ENCODE measurements around the gene MYLK2.
"Not testable (repeated sequence)": the region's sequence is repeated elsewhere in the genome, so short reads cannot be mapped to it uniquely, and the experiment has no call there.

The MYLK2 gene

GRCh38 chr20:31819083-31819784 lies at the start of gene MYLK2:
Gene MYLK2, plus strand, starts transcription at chr20:31819356. Its CDS starts 225 bp downstream, at chr20:31819581.
- no peak for DNase-seq

GRCh38 chr20:31769681-31770080 lies 49.5 kb upstream of the MYLK2 start:
- no peak for DNase-seq

DNA sequence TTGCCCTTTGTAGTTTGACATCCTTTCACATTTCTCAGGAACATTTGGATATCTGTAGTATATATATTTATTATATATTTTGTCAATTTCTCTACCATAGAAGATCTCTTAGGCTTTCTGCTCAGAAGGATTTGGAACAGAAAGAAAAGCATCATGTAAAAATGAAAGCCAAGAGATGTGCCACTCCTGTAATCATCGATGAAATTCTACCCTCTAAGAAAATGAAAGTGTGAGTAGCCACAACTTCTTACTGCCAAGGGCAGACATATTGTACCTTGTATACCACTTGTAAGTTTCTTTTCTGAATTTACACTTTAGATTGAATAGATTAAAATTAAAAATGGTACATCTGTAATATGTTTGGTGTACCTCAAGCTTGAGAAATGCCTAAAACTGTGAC lies 48.9 kb upstream of the MYLK2 start:
- no peak for DNase-seq

DNA sequence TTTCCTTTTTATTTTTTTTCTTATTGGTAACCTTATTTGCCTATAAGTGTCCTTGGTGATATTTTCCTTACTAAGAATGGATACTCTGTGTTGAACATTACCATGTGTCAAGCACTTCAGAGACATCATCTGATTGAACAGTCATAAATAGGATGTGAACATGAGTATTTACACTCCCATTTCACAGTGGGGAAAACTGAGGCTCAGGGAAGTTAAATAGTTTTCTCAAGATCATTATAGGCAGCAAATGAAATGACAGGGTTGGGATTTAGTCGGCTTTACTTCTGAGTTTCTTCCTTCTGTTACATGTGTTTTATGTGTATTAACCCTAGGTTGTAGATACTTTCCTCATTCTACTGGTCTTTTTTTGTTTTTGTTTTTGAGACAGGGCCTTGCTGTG lies 44.7 kb upstream of the MYLK2 start:
- no peak for DNase-seq

- DNase-seq, result no peak
Measured at GRCh38 chr20:31780839-31781238, 38.3 kb upstream of the MYLK2 start.

DNA sequence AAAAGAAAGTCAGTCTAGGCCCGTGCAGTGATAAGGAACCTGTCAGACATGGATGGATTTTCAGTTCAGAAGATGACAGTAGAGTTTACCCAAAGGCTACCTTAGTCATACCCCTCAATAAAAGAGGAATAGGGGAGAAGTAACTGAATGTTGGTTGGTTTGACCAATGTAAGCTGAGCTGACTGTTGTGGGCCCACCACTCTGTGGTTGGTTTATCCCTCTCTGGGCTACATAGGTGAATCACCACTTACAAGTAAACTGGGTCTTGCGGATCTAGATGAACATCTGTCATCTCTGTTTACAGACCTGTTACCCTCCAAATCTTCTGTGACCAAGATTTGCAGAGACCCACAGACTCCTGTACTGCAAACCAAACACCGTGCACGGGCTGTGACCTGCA lies 37.2 kb upstream of the MYLK2 start:
- no peak for DNase-seq

GRCh38 chr20:31784354-31785044 lies 34.7 kb upstream of the MYLK2 start:
- DNase-seq, result no peak

DNA sequence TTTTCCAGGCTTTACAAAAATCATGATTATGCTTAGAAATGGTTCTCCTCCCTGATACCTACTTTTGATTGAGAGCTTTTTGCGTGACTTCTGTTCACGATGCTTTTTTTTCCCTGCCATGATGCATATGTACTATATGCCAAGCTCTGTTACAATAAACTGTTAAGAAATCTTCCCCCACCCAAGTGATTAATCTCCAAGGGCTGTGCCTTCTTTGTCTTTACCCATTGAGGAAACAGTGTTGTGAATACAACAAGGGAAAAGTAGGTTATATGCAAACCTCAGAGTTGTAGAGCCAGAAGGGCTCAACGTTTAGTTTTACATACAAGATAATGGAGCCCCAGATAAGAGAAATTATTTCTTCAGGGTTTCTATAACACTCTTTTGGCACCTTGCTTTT lies 34.1 kb upstream of the MYLK2 start:
- DNase-seq, result no peak

GRCh38 chr20:31788578-31788977 lies 30.6 kb upstream of the MYLK2 start:
- no peak for DNase-seq

DNA sequence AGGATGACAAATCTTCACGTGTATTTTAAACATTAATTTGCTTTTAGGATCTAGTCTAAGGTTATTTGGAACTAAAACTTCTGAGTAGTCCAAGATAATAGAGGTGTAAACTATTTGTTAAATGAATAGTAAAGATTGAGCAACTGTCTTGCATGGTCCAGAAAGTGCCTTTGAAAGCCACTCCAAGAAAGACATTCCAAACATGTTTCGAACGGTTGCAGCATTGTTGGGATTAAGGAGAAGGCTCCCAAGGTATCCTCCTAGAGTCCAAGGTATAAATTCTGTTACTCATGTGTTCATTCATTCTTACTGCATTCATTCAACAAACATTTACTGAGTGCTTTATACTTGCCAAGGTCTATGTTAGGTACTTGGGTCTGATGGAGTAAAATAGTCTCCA lies 28.8 kb upstream of the MYLK2 start:
- DNase-seq, result no peak

DNA sequence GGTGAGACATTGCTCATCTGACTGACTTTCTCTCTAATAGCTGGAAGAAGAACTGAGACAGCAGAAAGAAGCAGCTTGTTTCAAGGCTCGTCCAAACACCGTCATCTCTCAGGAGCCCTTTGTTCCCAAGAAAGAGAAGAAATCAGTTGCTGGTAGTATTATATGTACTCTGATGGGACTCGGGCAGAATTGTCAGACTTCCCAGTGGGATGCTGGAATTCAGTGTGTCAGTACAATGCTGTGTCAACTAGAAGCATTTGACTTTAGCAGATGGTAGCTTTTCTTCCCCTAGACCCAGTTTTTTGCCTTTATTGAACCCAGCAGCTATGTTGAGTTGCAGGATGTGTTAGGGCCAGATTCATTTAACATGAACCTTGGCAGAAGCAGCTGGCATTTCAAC lies 21.8 kb upstream of the MYLK2 start:
- DNase-seq, result no peak

GRCh38 chr20:31801508-31801907 lies 17.6 kb upstream of the MYLK2 start:
- DNase-seq, result no peak

- no peak for DNase-seq
Measured at GRCh38 chr20:31803552-31804291, 15.4 kb upstream of the MYLK2 start.

- no peak for DNase-seq
Measured at GRCh38 chr20:31806564-31807355, 12.4 kb upstream of the MYLK2 start.

- DNase-seq, result no peak
Measured at GRCh38 chr20:31808481-31808880, 10.7 kb upstream of the MYLK2 start.

DNA sequence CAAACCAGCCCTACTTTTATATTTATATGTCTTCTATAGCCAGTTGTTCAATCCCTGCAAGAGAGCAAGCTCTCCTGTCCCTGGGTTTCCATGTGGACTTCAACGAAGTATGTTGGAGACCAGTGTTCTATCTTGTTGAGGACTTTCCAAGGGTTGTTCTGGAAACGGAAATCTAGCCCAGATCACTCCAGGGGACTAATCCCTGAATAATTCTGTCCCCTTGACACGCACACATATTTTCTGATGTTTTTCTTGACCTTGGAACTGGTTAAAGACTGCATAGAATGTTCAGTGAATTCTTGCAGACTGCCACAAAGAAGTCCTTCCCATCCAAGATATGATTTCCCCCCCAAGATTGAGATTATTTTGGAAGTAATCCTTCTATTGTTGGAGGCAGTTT lies 9.5 kb upstream of the MYLK2 start:
- no peak for DNase-seq

DNA sequence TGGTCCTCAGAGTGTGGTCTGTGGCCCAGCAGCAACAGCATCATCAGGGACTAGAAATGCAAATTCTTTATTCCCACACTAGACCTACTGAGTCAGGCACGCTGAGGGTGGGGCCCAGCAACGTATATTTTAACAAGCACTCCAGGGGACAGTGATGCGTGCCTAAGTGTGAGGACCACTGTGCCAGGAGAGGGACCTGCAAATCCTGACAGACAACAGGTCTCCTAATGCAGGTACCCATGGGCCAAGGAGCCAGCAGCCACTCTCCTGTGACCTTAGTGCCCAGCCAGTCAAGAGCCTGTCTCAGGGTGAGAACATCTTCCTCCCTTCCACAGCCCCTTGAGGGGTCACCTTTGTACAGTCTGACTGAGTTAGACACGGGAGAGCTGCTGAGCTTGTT lies 8.0 kb upstream of the MYLK2 start:
- DNase-seq, result no peak

DNA sequence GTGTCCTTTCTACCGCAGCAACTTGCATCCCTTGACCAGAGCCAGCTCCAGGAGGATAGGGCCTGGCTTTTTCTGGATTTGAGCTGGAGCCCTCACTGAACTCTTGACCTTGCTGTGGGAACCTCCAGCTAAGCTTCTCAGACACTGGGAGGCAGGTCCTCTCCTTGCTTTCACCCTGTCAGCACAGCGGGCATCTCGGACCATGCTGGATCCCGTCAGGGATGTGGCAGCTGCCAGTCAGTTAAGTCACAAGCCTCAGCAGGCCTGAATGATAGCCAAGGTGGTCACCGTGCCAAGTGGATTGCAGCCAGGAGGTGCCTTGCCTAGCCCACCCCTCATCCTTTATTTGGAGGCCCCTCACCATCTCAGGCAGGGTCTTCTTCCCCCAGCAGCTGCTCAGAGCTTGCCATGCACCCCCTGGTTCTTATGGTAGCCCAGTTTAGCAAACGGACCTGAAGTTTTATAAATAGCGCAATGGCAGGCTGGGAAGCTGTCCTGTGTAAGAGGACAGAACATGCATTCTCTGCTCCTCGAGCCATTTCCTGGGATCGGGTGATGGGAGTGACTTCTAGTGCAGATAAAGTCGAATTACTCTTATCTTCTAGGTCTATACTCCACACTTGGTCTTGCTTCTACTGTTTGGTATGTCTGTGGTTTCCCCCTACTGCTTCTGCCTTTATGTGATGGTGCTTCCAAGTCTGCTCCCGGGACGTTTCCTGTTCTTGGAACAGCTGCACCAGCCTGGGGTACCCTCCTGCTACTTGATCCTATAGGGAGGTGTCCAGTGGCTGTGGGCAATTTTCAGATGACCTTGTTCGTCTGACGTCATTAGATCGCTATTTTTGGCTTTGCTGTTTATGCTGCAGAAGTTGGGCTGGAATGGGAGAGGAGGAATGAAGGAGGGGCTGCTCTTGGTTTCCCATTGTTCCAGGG lies 7.1 kb upstream of the MYLK2 start:
- no peak for DNase-seq

- DNase-seq, result no peak
Measured at GRCh38 chr20:31813611-31814010, 5.5 kb upstream of the MYLK2 start.

GRCh38 chr20:31814142-31814541 lies 5.0 kb upstream of the MYLK2 start:
- not testable (repeated sequence) for DNase-seq

DNA sequence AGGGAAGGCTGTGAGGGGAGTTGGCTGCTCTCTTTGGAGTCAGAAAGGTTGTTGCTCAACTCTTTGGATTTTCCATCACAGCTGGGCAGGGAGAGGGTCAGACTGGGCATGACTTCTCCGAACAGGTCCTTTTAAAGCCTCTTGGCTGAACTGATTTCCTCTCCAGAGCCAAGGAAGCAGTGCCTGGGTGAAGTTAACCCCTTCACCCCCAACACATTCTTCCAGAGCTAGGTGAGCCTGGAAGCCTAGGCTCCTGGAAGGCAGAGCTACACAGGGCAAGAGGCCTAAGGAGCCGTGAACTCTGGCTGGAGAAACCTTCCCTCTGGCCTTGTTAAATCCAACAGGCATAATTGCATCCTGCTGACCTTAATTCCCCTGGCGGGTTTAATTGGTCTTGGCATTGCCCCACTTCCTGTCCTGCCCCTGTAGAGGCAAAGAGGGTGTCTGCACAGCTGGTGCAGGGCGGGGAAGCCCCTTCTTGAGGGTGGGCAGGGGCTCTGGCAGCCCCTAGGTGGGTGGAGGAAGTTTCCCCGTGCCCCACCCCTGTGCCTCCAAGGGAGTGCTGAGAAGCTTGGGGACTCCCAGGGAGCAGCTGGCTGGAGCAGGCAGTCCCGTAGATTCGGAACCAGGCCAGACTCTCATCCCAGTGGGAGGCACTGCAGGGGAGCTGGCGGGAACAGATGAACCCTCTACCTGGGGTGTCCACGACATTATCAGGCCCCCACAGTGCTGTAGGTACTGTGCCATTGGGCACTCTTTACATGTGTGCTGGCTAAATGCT lies 3.6 kb upstream of the MYLK2 start:
- DNase-seq, result no peak

All from activated T-cell treated with anti-CD3 and anti-CD28 coated beads, Interleukin-2, amount 50 U/mL, for 48 hours (primary cell).